WTC11 (cell line): ENCODE results near the gene STON1.

Experiments
- ETV6 ChIP-seq: sonication (generic); formaldehyde crosslinking; IDR thresholded peaks from 2 replicates; pipeline ENCODE4 v1.8.1; 2022; ENCODE audit warnings: mild to moderate bottlenecking, missing genetic modification reagents
- TF ChIP-seq, protein P1 (sequence below): sonication (generic); formaldehyde crosslinking; IDR thresholded peaks from 2 replicates; pipeline ENCODE4 v1.8.0; 2023; ENCODE audit warnings: missing genetic modification reagents
- TF ChIP-seq, protein P2 (sequence below): sonication (generic); formaldehyde crosslinking; IDR thresholded peaks from 2 replicates; pipeline ENCODE4 v1.8.0; 2022; ENCODE audit warnings: mild to moderate bottlenecking, missing genetic modification reagents
- TF ChIP-seq, protein P3 (sequence below): sonication (generic); formaldehyde crosslinking; IDR thresholded peaks from 2 replicates; pipeline ENCODE4 v1.8.1; 2022; ENCODE audit warnings: low read depth, missing genetic modification reagents, borderline replicate concordance

DNA sequence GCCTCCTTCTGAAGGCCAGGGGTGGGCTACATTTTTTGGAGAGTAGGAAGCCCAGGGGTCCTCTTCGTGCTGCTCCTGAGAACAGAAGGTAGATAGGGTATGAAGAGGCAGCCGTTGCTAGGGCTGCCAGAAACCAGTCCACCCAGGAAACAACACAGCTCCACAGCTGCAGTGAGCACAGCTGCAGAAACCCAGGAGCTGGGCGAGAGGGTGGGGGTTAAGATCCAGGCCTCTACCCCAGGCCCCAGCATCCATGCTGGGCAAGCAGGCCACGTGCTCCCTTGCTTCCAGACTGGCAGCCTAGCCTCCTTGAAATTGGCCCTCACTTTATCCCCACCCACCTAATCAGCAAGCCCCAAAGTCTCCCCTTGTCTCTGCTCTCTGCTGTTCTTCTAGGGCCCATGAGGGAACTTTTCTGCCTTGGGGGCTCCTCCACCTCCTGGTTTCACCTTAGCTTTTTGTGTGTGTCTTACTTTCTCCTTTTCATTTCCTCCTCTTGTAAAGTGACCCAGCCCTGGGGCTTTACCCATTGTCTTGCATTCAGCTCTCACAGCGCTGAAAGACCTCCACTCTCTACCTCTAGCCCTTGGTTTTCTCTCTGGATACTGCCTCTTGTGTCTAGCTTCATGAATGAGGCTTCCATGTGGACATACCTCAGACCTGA lies 30.7 kb downstream of the STON1 start:
- TF ChIP-seq, protein P1, sequence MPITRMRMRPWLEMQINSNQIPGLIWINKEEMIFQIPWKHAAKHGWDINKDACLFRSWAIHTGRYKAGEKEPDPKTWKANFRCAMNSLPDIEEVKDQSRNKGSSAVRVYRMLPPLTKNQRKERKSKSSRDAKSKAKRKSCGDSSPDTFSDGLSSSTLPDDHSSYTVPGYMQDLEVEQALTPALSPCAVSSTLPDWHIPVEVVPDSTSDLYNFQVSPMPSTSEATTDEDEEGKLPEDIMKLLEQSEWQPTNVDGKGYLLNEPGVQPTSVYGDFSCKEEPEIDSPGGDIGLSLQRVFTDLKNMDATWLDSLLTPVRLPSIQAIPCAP (CRISPR knock-in tag) = no peak
- TF ChIP-seq, protein P2, sequence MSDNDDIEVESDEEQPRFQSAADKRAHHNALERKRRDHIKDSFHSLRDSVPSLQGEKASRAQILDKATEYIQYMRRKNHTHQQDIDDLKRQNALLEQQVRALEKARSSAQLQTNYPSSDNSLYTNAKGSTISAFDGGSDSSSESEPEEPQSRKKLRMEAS (CRISPR knock-in tag) = no peak
- TF ChIP-seq, protein P3, sequence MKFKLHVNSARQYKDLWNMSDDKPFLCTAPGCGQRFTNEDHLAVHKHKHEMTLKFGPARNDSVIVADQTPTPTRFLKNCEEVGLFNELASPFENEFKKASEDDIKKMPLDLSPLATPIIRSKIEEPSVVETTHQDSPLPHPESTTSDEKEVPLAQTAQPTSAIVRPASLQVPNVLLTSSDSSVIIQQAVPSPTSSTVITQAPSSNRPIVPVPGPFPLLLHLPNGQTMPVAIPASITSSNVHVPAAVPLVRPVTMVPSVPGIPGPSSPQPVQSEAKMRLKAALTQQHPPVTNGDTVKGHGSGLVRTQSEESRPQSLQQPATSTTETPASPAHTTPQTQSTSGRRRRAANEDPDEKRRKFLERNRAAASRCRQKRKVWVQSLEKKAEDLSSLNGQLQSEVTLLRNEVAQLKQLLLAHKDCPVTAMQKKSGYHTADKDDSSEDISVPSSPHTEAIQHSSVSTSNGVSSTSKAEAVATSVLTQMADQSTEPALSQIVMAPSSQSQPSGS (CRISPR knock-in tag) = no peak
- TF ChIP-seq ETV6 (CRISPR knock-in tag) = no peak
